Suprapubic skin (tissue), 4 donors: ENCODE measurements around the gene GIPR. TPM values are rescaled to one million over a fixed set of nuclear protein-coding genes. Genes with fewer than 3 reads are reported as not detected.

Experiments
- DNase-seq, 2 donors: peaks; one replicate each; pipeline ENCODE4 v3.0.0-alpha.2; 2019; ENCODE audit warnings: low spot score in 2 of 2
- H3K27ac ChIP-seq: fragments of 200-600 bp; sonication (generic); one replicate; pipeline ENCODE4 v1.5.1; 2019
- H3K27me3 ChIP-seq: fragments of 200-600 bp; sonication (generic); one replicate; pipeline ENCODE4 v1.5.1; 2019
- H3K36me3 ChIP-seq: fragments of 200-600 bp; sonication (generic); one replicate; pipeline ENCODE4 v1.5.1; 2019
- H3K4me1 ChIP-seq: fragments of 200-600 bp; sonication (generic); one replicate; pipeline ENCODE4 v1.5.1; 2019
- H3K4me3 ChIP-seq: fragments of 200-600 bp; sonication (generic); one replicate; pipeline ENCODE4 v1.5.1; 2019; ENCODE audit warnings: mild to moderate bottlenecking
- H3K9me3 ChIP-seq: fragments of 200-600 bp; sonication (generic); one replicate; pipeline ENCODE4 v1.5.1; 2019
- EP300 ChIP-seq: sonication (generic); formaldehyde crosslinking; IDR thresholded peaks from one replicate; pipeline ENCODE4 v1.6.1; 2017; ENCODE audit warnings: antibody characterized with exemption
- POLR2A ChIP-seq, 2 donors: fragments of 450-650 bp; IDR thresholded peaks; one replicate each; pipeline ENCODE4 v1.6.1; 2017; ENCODE audit warnings: antibody characterized with exemption in 2 of 2, mild to moderate bottlenecking in 2 of 2, moderate library complexity in 2 of 2
- POLR2AphosphoS5 ChIP-seq, 3 donors: sonication (generic); formaldehyde crosslinking; IDR thresholded peaks; one replicate each; pipeline ENCODE4 v1.6.1; 2017; ENCODE audit warnings: antibody characterized with exemption in 3 of 3
- WGBS: methylation state at CpG from one replicate; pipeline ENCODE4 v1.1.5; 2018; 5-methylcytosine and 5-hydroxymethylcytosine counted together
- total RNA-seq, 4 donors: library from RNA; depleted of rRNA; stranded (reverse); fragments of >200 nt; gene quantifications; one replicate each; pipeline ENCODE4 v1.1.0, GENCODE V29; 2016
- TF ChIP-seq, protein P1 (sequence below), 2 donors: fragments of 200-600 bp in 1 of 2; fragments of 450-650 bp in 1 of 2; sonication (generic) in 1 of 2; IDR thresholded peaks; one replicate each; pipeline ENCODE4 v1.5.1; 2016 to 2019; ENCODE audit warnings: antibody characterized with exemption in 2 of 2, mild to moderate bottlenecking in 1 of 2, moderate library complexity in 1 of 2

GIPR gene
- total RNA-seq, 4 donors from 2014 or later, result 0.95 to 11.2 (median 1.6) TPM

DNA sequence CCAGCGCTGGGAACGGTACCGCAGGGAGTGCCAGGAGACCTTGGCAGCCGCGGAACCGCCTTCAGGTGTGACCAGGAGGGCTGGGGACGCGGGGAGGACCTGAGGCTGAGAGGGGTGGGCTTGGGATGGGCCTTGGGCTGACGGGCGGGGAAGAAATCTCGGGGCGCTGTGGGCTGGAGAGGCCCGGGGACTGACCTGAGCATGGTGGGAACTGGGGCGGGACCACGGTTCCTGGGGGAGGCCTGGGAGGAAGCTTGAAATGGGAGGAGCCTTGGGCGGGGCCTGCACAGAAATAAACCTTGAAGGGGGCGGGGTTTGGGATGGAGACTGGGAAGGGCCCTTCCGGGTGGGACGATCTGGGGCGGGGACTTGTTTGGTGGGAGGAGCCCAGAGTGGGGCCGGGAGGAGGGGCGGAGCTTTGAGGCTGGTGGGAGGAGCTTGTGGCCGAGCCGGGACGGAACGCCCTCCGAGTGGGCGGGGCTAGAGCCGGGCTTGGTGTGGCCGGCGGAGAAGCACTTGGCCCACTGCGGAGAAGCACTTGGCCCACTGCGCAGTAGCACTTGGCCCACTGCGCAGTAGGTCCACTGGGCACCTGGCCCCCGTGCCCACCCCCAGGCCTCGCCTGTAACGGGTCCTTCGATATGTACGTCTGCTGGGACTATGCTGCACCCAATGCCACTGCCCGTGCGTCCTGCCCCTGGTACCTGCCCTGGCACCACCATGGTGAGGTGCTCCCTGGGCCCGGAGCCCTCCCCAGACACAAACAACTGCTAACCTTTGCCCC, 2.8 kb downstream of the GIPR start:
- 20% methylated on average over 35 of the region's 42 CpGs for WGBS
- no peak overlapping the region for H3K27ac ChIP-seq
- TF ChIP-seq POLR2A (IDR thresholded peaks at IDR 0.05) (no peak), EP300 (no peak), POLR2AphosphoS5 (IDR thresholded peaks at IDR 0.05) (no peak)
- TF ChIP-seq, protein P1, sequence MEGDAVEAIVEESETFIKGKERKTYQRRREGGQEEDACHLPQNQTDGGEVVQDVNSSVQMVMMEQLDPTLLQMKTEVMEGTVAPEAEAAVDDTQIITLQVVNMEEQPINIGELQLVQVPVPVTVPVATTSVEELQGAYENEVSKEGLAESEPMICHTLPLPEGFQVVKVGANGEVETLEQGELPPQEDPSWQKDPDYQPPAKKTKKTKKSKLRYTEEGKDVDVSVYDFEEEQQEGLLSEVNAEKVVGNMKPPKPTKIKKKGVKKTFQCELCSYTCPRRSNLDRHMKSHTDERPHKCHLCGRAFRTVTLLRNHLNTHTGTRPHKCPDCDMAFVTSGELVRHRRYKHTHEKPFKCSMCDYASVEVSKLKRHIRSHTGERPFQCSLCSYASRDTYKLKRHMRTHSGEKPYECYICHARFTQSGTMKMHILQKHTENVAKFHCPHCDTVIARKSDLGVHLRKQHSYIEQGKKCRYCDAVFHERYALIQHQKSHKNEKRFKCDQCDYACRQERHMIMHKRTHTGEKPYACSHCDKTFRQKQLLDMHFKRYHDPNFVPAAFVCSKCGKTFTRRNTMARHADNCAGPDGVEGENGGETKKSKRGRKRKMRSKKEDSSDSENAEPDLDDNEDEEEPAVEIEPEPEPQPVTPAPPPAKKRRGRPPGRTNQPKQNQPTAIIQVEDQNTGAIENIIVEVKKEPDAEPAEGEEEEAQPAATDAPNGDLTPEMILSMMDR (IDR thresholded peaks at IDR 0.05), result no peak
- no peaks in the 10 kb centered on the region for H3K36me3 ChIP-seq
- peak overlapping the region; percentile 27 for H3K4me3 ChIP-seq
- no peaks in the 10 kb centered on the region for H3K9me3 ChIP-seq
- peak; percentile 88 to 89 for DNase-seq
- H3K4me1 ChIP-seq, result peaks cover 28% of the 10 kb centered on the region
- peaks cover 51% of the 10 kb centered on the region for H3K27me3 ChIP-seq

DNA sequence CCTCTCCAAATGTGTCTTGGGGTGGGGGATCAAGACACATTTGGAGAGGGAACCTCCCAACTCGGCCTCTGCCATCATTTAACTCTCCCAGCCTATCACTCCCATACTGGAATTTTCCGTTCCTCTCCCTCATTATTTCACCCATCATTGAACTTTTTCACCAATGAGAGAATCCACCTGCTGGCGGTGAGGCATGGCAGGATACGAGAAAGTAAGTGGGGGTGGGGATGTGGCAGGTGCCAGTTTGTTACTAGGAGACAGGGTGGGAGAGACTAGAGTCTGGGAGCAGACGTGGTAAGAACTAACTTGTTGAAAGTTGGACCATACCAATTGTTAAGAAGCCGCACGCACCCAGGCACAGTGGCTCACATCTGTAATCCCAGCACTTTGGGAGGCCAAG, 6.9 kb downstream of the GIPR start:
- peaks cover 41% of the 10 kb centered on the region for H3K27me3 ChIP-seq
- TF ChIP-seq, protein P1 (IDR thresholded peaks at IDR 0.05), result no peak
- no peak for TF ChIP-seq POLR2AphosphoS5 (IDR thresholded peaks at IDR 0.05)
- TF ChIP-seq EP300, result no peak
- no peak for TF ChIP-seq POLR2A (IDR thresholded peaks at IDR 0.05)
- 71% methylated on average over 7 of the region's 7 CpGs for WGBS

DNA sequence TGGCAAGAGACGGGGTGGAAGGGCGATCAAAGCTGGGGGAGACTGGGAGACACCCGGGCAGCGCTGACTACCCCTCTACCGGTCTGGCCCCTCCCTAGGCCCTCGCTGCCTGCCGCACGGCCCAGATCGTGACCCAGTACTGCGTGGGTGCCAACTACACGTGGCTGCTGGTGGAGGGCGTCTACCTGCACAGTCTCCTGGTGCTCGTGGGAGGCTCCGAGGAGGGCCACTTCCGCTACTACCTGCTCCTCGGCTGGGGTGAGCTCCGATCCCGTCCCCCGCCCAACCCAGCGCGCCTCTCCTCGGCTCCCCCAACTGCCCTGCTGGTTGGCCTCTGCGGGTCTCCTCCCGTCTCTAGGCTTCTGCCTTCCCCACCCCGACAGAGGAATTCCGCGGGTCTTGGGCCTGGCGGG, 8.8 kb downstream of the GIPR start:
- no peaks in the 10 kb centered on the region for H3K9me3 ChIP-seq
- H3K4me3 ChIP-seq, result peak overlapping the region; percentile 48
- peak overlapping the region; percentile 24 for H3K27ac ChIP-seq
- peaks cover 30% of the 10 kb centered on the region for H3K4me1 ChIP-seq
- H3K36me3 ChIP-seq, result no peaks in the 10 kb centered on the region
- H3K27me3 ChIP-seq, result peaks cover 25% of the 10 kb centered on the region
- 10% methylated on average over 12 of the region's 28 CpGs for whole genome bisulfite sequencing
- TF ChIP-seq, protein P1 (IDR thresholded peaks at IDR 0.05), result no peak
- TF ChIP-seq EP300, result no peak
- no peak for TF ChIP-seq POLR2AphosphoS5 (IDR thresholded peaks at IDR 0.05)
- no peak for TF ChIP-seq POLR2A (IDR thresholded peaks at IDR 0.05)
- no peak for DNase-seq

More for the DNA sequence above, 6.9 kb downstream of the GIPR start:
- Histone ChIP-seq H3K9me3 (no peaks in the 10 kb centered on the region), H3K36me3 (no peaks in the 10 kb centered on the region), H3K4me3 (no peak overlapping the region), H3K27ac (no peak overlapping the region), H3K4me1 (peaks cover 29% of the 10 kb centered on the region)
- no peak for DNase-seq

DNA sequence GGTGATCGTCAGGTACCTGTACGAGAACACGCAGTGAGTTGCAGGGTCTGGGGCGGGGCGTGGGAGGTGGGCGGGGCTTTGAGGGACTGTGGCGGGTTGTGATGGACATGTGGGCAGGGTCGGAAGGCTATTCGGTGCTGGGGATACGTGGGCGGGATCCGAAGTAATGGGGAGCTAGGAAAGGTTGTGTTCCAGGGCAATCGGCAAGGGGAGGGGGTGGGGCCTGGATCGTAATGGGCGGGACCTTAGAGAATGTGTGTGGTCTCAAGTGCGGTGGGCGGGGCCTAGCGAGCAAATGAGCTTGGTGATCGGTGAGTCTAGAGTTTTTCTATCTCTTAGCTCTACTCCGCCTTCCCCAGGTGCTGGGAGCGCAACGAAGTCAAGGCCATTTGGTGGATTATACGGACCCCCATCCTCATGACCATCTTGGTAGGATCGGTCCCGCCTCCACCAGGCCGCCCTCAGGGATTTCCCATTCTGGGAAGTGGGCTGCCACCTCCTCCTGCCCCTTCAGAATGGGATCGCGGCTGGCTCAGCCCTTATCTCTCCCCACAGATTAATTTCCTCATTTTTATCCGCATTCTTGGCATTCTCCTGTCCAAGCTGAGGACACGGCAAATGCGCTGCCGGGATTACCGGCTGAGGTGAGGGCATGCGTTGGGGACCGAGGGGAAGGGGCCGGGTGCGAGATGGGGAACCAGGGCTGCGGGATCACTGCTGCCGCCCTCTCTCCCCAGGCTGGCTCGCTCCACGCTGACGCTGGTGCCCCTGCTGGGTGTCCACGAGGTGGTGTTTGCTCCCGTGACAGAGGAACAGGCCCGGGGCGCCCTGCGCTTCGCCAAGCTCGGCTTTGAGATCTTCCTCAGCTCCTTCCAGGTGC, 9.6 kb downstream of the GIPR start:
- peak overlapping the region; percentile 48 for H3K4me3 ChIP-seq
- DNase-seq, result peak; percentile 88 to 90
- WGBS, result 9% methylated on average over 42 of the region's 49 CpGs

More for the DNA sequence above, 9.6 kb downstream of the GIPR start:
- H3K4me1 ChIP-seq, result peaks cover 34% of the 10 kb centered on the region
- no peaks in the 10 kb centered on the region for H3K9me3 ChIP-seq
- peaks cover 25% of the 10 kb centered on the region for H3K27me3 ChIP-seq
- H3K36me3 ChIP-seq, result no peaks in the 10 kb centered on the region
- H3K27ac ChIP-seq, result peak overlapping the region; percentile 24
- TF ChIP-seq POLR2AphosphoS5 (IDR thresholded peaks at IDR 0.05), result no peak
- TF ChIP-seq, protein P1 (IDR thresholded peaks at IDR 0.05), result no peak
- TF ChIP-seq POLR2A (IDR thresholded peaks at IDR 0.05), result no peak
- no peak for TF ChIP-seq EP300
